T-helper 2 cell treated with Interferon-gamma antibody and Interleukin-4, amounts not matched to agents 100 ng/mL and 5 ng/mL, for 36 hours (primary cell): ENCODE data around the gene ARHGAP20. TPM values are rescaled to one million over a fixed set of nuclear protein-coding genes. Genes with fewer than 3 reads are reported as not detected.
"Not testable (repeated sequence)": the region's sequence is repeated elsewhere in the genome, so short reads cannot be mapped to it uniquely, and the experiment has no call there.

ENCODE experiments used
- intact Hi-C: fragments of 100-400 bp; cut with micrococcal nuclease; formaldehyde crosslinking; loops from one replicate; pipeline ENCODE4 v1.15.1; 2023
- total RNA-seq: library from RNA; stranded (reverse); gene quantifications from 2 replicates; pipeline ENCODE4 v1.2.3, GENCODE V29; 2022

The ARHGAP20 gene
- total RNA-seq, 1 donor from 2014 or later: not detected

DNA sequence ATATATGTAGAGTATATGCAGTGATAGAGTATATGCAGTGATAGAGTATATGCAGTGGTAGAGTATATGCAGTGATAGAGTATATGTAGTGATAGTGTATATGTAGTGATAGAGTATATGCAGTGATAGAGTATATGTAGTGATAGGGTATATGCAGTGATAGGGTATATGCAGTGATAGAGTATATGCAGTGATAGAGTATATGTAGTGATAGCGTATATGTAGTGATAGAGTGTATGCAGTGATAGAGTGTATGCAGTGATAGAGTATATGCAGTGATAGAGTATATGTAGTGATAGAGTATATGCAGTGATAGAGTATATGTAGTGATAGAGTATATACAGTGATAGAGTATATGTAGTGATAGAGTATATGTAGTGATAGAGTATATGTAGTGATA is 92.9 kb downstream of the ARHGAP20 start:
- intact Hi-C loops: not testable (repeated sequence)

DNA sequence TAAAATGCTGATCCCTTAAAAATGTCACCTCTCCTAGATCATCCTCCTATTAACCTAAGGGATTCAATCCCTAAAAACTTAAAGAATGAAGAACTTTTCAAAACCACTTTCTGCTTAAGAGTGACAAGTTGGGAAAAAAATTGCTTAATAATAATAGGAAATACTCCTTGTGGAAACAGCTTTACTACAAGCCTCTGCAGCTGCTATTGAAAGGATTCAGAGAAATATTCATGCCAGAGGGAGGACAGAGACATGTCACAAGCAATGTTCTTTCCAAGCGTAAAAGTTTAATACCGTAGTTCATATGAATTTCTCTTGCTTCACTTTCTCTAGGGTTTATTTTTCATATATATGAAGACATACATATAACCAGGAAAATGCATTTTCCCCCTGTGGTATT is 98.2 kb downstream of the ARHGAP20 start:
- intact Hi-C loops: no loop called here

DNA sequence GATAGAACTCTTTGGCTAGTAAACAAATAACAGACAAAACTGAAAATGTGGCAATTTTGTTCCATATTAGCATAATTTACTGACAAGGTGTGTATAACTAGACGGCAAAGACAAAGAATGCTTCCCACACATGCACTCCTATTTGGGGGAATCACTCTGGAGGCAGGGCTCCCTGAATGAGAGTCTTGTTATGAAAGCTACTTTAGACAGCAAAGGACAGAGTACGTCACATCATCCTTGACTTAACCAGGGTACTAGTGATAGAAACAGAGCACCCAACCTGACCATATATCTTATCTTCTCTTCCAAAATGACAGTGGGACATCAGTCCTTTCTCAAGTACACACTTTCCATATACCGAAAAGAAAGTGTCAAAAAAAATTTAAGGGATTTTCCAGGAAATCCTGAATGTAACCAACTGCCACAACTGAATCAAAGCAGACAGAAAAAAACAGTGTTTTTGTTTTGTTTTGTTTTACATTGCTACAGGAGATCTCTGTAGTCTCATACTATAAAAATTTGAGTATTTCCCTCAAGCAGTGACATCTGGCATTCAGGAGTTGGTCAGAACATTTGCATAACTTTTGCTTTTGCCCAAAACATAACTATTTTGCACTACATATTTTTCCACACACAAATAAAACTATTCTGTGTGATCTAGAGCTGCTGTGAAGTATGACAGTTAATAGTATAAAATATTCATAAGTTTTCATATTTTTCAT is 98.9 kb downstream of the ARHGAP20 start:
- intact Hi-C loops: no loop called here

DNA sequence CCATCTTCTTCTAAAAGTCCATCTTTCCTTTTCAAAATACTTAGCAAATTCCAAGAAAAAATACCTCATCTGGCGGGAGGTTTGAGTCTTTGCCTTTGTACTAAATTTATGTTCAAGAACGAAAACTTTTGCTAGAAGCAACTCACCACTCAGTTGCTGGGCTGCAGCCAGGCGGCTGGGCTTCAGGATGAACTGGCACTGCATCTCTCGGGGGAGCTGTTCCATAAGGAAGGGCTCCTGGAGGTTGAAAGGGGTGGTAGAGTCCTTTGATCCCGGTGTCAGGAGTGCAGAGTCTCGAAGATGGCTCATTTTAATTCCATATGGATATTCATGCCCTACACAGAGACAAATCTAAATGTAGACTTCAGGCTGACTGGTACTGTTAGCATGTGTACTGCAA is 105.8 kb downstream of the ARHGAP20 start:
- intact Hi-C loops: no loop called here

DNA sequence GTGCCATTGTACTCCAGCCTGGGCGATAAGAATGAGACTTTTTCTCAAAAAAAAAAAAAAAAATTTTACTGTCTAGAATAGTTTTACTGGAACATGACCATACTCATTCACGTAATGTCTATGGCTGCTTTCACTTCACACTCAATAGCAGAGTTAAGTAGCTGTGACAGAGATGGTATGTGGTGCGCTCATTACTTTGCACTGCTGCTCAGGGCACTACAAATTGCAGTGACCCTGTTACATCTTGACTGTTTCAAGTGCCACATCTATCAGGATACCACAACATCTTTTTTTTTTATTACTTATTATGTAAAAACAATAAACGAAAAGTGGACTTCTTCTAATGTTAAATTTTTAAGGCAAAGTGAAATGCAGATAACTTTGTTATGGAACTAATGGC is 110.3 kb downstream of the ARHGAP20 start:
- intact Hi-C loops: no loop called here

DNA sequence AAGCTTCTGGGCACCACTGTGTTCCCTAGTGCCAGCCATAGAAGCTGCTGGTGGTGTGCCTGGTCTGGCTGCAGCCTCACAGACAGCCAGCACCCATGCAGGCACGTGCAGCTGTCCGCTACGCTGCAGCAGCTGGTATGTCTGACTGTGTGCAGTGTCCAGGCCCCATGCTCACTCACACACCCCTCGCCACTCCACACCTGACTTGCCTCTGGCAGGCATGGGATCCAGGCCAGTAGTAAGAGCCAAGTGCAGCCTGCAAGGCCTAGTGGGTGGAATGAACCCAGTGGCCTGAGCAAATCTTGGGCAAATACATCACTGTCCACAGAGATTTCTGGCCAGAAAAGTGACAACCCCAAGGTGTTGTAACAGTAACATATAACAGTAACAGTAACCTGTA is 111.9 kb downstream of the ARHGAP20 start:
- intact Hi-C loops: no loop called here

DNA sequence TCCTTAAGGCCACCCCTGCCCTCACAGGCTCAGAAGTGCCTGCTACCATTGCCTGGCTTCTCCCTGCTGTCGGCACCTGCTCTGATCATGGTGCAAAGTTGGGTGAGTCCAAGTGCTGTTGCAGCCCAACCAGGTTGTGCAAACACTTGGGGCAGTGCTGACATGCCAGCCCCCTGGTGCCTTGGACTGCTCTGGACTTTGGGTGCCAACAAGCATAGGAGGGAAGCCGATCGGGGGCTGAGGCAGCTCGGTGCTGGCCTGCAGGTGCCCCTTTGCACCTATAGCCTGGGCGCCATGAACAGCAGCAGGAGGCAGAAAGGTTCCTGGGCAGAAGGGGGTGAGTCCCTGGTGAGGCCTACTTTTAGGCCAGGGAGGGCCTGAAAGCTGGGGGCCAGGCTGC is 113.0 kb downstream of the ARHGAP20 start:
- intact Hi-C loops: no loop called here

DNA sequence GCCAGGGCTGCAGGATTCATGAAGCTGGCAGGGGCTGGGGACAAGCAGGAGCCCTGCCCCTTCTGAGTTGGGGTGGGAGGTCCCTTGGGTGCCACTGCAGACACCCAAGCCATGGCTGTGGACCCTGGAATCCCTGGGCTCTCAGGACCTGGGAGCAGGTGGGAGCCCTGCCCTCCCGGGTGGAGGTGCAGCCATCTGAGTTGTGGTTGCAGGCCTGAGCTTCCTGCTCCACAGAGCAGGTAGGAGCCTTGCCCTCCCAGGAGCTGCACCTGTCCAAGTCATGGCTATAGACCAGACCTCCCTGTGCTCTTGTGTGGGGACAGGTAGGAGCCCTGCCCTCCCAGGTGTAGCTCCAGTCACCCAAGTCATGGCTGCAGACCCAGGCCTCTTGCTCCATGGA is 113.5 kb downstream of the ARHGAP20 start:
- intact Hi-C loops: no loop called here

DNA sequence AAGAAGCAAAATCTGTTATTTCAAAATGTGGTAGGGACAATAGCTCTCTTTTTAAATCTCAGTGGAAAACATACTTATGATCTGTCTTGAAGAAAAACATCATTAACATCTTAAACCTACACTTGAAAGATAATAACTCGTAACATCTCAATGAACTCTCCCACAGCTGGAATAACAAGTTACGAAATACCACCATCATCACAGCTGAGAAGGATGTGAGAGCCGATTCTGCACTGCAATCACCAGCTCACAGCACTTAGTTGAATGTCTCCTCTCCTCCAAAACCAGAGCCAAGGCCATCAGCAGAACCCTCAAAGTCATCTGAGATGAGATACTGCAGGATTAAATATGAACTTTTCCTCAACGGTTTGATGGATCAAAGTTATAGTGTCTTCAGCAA is 124.3 kb downstream of the ARHGAP20 start:
- intact Hi-C loops: no loop called here

DNA sequence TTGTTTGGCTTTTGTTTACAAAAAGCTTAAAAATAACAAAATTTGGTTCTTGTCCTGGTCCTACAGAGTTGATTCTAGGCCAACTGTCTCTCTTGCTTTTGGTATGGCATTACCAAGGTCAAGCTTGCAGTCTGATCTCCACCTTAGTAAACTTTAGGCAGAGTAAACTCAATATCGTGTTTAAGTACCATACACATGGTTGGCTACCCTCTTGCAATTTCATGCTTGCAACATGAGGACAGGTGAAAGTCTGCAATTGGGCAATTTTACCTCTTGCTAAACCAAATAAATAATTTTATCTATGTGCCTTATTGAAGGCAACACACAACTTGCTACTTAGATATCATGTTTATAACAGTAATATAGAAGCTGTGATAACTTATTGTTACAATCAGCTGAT is 125.1 kb downstream of the ARHGAP20 start:
- intact Hi-C loops: no loop called here

DNA sequence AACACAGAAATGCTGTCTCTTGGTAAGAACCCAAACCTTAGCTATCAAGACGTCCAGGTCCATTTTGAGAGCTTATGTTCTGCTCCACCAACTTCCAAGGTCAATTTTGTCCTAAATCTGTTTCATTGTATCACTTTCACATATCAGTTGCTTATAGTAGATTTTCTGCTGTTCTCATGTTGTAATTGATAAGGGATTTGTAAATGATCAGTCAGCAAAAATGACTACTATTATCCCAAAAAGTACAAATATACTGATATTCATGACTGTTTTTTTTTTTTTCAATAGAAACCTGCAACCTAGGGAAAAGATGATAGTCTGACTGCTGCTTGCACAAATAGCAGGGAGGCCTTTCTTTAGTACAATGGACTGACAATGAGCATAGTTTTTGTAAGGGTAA is 128.1 kb downstream of the ARHGAP20 start:
- intact Hi-C loops: no loop called here

DNA sequence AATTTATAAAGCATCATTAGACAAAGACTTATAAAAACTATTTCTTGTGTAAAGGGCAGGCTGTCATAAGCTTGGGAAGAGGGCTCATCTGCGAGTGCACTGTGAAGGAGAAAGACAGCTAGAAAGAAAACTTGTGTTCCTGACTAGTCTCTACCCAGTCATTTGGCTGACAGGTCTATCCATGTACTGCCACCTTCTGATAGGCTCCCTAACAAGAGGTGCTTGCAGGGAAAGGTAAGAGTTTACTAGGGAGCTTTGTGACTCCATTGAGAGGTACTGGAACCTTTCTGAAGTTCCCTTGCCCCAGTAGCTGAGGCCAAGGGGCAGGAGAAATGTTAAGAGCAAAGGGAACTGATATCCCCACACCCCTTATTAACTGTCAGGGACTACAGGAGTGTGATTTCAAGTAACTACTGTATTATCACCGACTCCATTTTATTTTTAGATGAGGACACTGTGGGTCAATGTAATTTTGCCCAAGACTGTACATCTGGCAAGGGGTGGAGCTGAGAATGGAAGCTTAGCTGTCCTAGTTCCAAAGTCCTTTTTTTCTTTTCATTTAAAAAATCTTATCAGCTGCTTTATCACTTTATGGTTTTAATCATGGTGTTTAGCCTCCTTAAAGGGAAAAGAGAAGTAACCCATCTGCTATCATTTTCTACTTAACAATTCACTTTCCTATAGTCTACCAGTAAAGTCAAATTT is 129.4 kb downstream of the ARHGAP20 start:
- intact Hi-C loops: no loop called here

DNA sequence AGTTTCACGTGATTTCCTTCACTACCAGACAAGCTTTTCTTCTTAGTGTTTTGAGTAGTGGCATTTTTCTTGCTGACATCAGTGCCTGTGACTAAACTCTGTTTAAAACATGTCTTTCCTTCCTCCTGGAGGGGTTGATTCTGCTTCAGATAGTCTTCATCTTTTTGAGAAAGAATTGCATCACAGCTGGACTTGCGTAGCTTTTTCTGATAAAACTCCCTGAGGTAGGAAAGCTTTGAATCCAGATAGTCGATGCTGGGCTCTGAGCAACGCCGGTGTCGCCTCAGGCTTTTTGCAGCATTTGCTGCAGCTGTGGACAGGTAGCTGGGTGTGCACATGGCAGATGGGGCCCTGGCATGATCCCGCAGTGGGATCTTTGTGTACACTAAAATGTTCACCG is 131.7 kb downstream of the ARHGAP20 start:
- intact Hi-C loops: no loop called here

DNA sequence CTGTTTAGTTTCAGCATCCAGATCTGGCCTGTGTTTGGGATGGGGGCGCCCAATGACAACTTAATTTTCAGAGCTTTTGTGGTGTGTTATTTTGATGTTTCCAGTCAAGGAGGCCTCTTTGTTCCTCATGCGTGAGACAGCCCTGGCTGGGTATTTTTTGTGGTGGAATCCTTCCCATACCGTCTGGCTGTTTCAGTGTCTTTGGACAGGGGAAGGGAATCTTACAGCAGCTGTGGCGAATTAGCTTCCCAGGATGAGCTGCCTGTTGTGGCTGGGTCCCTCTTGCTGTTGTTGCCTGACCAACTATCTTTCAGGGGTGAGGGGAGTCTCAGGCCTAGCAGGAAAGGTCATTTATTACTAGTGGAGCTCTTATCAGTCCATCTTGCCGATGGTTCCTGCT is 138.8 kb downstream of the ARHGAP20 start:
- intact Hi-C loops: no loop called here

DNA sequence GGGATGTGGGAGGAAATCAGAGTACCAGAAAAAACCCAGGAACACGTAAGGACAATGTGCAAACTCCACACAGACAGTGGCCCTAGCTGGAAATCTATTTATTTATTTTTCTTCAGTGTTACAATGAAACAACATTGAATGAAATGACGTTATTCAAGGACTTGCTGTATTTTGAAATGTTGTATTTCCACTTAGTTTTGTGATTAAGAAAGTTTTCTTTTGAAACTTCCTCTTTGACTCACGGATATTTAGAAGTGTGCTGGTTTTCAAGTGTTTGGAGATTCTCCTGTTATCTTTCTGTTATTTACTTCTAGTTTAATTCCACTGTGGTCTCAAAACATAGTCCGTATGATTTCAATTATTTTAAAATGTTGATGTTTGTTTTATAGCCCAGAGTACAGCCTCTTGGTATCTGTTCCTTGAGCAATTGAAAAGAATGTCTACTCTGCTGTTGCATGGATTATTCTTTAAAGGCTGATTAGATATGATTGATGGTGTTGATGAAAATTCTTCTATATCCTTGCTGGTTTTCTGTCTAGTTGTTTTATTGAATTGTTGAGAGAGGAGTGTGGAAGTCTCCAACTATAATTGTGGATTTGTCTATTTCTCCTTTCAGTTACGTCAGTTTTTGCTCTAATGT is 141.0 kb downstream of the ARHGAP20 start:
- intact Hi-C loops: no loop called here

DNA sequence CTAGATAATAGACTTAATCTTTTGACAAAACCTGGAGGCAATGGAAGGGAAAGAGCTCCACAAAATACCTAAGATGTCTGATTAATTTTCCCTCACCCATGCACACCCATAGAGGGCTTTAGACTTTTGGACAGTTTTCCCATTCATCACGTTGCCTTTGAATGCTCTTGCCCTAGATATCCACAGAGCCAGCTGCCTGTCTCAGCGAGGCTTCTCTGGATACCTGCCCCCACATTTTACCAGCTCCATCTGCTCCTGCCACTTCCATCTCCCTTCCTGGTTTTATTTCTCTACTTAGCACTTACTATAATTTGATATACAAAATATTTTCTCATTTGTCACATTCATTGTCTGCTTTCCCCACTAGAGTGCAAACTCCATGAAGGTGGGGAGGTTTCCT is 145.7 kb downstream of the ARHGAP20 start:
- intact Hi-C loops: no loop called here

DNA sequence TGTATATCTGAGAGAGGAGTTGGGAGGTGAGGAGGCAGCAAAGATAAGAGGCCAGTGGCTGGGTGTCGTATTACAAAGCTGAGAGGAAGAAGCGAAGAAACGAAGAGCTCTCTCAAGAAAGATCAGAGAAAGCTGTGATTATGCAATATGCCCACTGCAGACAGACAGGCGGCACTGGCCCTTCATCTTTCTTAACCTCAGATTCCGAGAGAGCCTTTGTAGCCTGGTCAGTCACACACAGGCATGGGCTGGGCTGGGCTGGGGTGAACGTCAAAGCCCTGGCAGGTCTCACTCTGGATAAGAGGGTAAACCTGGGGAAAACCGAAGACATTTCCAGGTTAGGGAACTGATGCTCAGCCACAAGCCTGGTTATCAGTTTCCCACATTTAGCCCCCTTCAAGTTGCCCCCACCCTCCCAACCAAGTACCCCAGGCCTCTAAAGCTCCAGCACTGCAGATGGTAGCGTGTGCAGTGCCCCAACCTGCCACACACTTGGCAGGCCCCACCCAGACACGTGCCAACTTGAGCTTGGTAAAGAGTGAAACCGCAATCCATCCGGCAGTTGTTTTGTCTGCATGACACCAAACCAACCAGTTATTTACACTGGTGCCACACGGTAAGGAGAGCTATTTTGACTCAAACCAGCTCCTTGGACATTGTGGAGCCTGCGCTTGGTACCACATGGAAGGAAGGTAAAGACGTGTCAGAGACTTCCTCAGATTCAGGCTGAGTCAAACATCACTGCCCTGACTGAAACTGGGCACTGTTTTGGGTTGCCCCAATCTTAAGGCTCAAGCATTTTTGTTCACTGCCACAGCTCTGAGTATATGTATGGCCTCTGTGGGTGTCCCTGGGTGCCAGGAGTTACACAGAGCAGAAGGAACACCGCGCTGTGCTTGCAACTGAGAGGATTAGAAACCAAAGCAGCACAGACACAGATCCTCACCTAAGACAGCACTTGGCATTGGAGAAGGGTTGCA is 146.6 kb downstream of the ARHGAP20 start:
- intact Hi-C loops: no loop called here

DNA sequence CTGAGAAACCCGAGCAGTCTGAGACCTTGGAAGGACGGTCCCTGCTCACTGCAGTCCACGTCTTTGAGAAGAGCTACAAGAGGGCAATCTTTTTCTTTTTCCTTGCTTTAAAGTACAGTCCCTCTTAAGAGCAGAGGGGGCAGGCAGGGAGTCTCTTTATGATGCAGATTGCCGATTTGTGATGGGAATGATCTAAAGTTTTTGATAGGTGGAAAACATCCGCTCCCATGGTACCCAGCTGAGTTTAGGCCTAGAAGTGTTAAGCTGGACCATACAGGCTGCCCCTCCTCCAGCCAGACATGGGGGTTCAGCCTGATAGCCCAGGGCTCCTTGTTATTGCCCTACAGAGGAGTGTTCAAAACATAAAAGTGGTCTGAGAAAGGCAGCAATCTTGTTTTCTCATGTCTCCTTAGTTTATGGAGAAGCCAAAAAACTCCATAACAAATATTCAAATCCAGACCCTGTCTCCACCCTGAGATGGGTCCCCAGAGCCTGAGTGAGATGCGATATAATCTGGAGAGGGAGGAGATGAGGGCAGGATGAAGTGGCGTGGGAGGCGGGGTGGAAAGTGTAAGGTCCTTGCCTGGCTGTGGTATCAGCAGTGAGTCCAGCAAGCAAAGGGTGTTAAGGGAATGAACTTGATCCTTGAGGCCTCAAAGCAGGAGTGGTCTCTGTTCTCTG is 147.4 kb downstream of the ARHGAP20 start:
- intact Hi-C loops: no loop called here

DNA sequence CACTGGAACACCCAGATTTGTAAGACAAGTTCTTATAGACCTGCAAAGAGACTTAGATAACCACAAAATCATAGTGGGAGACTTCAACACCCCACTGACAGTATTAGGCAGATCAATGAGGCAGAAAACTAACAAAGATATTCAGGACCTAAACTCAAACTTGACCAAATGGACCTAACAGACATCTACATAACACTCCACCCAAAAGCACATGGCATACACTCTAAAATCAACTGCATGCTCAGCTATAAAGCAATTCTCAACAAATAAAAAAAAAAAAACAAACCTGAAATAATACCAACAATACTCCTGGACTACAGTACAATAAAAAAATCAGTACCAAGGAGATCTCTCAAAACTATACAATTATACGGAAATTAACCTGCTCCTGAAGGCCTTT is 167.5 kb downstream of the ARHGAP20 start:
- intact Hi-C loops: no loop called here

DNA sequence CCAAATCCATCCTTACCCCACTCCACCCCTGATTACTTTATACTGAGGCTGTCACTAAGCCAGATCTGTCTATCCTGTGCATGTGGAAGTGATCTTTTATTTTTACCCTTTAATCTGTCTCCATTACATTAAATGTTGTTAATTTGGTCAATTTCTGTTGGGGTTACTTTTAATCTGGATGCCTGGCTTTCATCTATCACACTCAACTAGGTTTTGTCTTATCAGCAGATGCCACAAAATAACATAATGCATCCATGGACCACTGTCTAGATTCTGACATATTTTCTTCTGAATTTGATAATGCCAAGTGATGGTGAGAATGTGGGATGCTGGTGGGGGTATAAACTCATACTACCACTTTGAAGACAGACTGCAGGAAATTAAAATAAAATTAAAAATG is 174.1 kb downstream of the ARHGAP20 start:
- intact Hi-C loops: no loop called here
